Prostate gland (tissue), 2 donors: ENCODE data around the gene TMEM151A.

ENCODE experiments used
- CTCF ChIP-seq, 4 experiments: fragments of 200-600 bp in 2 of 4; fragments of 450-650 bp in 2 of 4; sonication (generic) in 2 of 4; IDR thresholded peaks; 1 replicate in 3 of 4; 2 replicates in 1 of 4; pipeline ENCODE4 v1.5.1; 2016 to 2019; ENCODE audit warnings: antibody characterized with exemption in 4 of 4, mild to moderate bottlenecking in 2 of 4, moderate library complexity in 2 of 4
- POLR2A ChIP-seq: fragments of 450-650 bp; IDR thresholded peaks from one replicate; pipeline ENCODE4 v1.6.1; 2016; ENCODE audit warnings: antibody characterized with exemption, mild to moderate bottlenecking
- POLR2AphosphoS5 ChIP-seq: sonication (generic); formaldehyde crosslinking; IDR thresholded peaks from one replicate; pipeline ENCODE4 v1.6.1; 2017; ENCODE audit warnings: antibody characterized with exemption

GRCh38 chr11:66333896-66334604, 42.4 kb downstream of the TMEM151A start:
- TF ChIP-seq CTCF (IDR thresholded peaks at IDR 0.05) (no peak), POLR2A (no peak), POLR2AphosphoS5 (no peak)
